Epidermal melanocyte (primary cell): ENCODE data around the gene PAPPA2.

ENCODE experiments used
- DNase-seq: peaks from one replicate; pipeline ENCODE4 v3.0.0; 2011; ENCODE audit warnings: low spot score; ENCODE audit not compliant: insufficient read length

Gene PAPPA2

GRCh38 chr1:176854121-176854520 lies 391.1 kb downstream of the PAPPA2 start:
- no peak for DNase-seq

- no peak for DNase-seq
Measured at GRCh38 chr1:176854758-176855745, 392.1 kb downstream of the PAPPA2 start.

GRCh38 chr1:176857632-176858031 lies 394.7 kb downstream of the PAPPA2 start:
- no peak for DNase-seq

GRCh38 chr1:176858433-176858916 lies 395.5 kb downstream of the PAPPA2 start:
- DNase-seq = no peak

- no peak for DNase-seq
Measured at GRCh38 chr1:176863613-176864012, 400.6 kb downstream of the PAPPA2 start.

- no peak for DNase-seq
Measured at GRCh38 chr1:176864211-176864610, 401.2 kb downstream of the PAPPA2 start.

- DNase-seq = no peak
Measured at GRCh38 chr1:176866011-176866714, 403.2 kb downstream of the PAPPA2 start.

GRCh38 chr1:176869577-176869976 lies 406.6 kb downstream of the PAPPA2 start:
- DNase-seq = no peak

GRCh38 chr1:176876966-176877515 lies 414.1 kb downstream of the PAPPA2 start:
- no peak for DNase-seq

GRCh38 chr1:176877557-176877956 lies 414.6 kb downstream of the PAPPA2 start:
- DNase-seq = no peak

GRCh38 chr1:176878750-176879536 lies 416.0 kb downstream of the PAPPA2 start:
- no peak for DNase-seq

GRCh38 chr1:176879784-176880620 lies 417.0 kb downstream of the PAPPA2 start:
- DNase-seq = no peak

- peak; percentile 69 for DNase-seq
Measured at GRCh38 chr1:176880955-176881595, 418.1 kb downstream of the PAPPA2 start.

- DNase-seq = no peak
Measured at GRCh38 chr1:176884286-176884685, 421.3 kb downstream of the PAPPA2 start.

GRCh38 chr1:176884911-176885310 lies 421.9 kb downstream of the PAPPA2 start:
- DNase-seq = no peak

- no peak for DNase-seq
Measured at GRCh38 chr1:176885341-176885740, 422.4 kb downstream of the PAPPA2 start.

- DNase-seq = no peak
Measured at GRCh38 chr1:176885751-176886150, 422.8 kb downstream of the PAPPA2 start.

GRCh38 chr1:176888471-176889032 lies 425.6 kb downstream of the PAPPA2 start:
- DNase-seq = no peak

- no peak for DNase-seq
Measured at GRCh38 chr1:176893625-176894352, 430.8 kb downstream of the PAPPA2 start.
